GM23338 (cell line): ENCODE results near the gene ATP10B. TPM values are rescaled to one million over a fixed set of nuclear protein-coding genes. Genes with fewer than 3 reads are reported as not detected.

Source experiments
- ATAC-seq: fragments of 200-7000 bp; cut with Tn5 transposase; 3 replicates; pipeline ENCODE4 v1.9.1; 2020
- DNase-seq: peaks from one replicate; pipeline ENCODE4 v3.0.0-alpha.2; 2015; ENCODE audit warnings: low spot score
- H2AFZ ChIP-seq: fragments of 200-600 bp; sonication (generic); 2 replicates; pipeline ENCODE4 v1.8.0; 2016; ENCODE audit warnings: antibody characterized with exemption, mild to moderate bottlenecking, moderate library complexity
- H3F3A ChIP-seq: fragments of 200-600 bp; sonication (generic); replicated peaks from 2 replicates; pipeline ENCODE4 v1.8.0; 2017; ENCODE audit warnings: antibody characterized with exemption, mixed run types, low read depth
- H3K27ac ChIP-seq: fragments of 200-600 bp; sonication (generic); 2 replicates; pipeline ENCODE4 v1.6.1; 2016; ENCODE audit warnings: low read depth
- H3K27me3 ChIP-seq: fragments of 200-600 bp; sonication (generic); 2 replicates; pipeline ENCODE4 v1.8.0; 2016; ENCODE audit warnings: mild to moderate bottlenecking, mixed run types, moderate library complexity; ENCODE audit not compliant: insufficient read depth
- H3K36me3 ChIP-seq: fragments of 200-600 bp; sonication (generic); 2 replicates; pipeline ENCODE4 v1.8.0; 2016; ENCODE audit warnings: mild to moderate bottlenecking; ENCODE audit not compliant: insufficient read depth
- H3K4me1 ChIP-seq: fragments of 200-600 bp; sonication (generic); 2 replicates; pipeline ENCODE4 v1.8.0; 2016; ENCODE audit warnings: mild to moderate bottlenecking, moderate library complexity; ENCODE audit not compliant: insufficient read depth
- H3K4me2 ChIP-seq: fragments of 200-600 bp; sonication (generic); 2 replicates; pipeline ENCODE4 v1.7.1; 2017; ENCODE audit warnings: mixed run types
- H3K4me3 ChIP-seq: fragments of 200-600 bp; sonication (generic); 2 replicates; pipeline ENCODE4 v1.6.1; 2016; ENCODE audit warnings: mixed run types
- H3K79me2 ChIP-seq: fragments of 200-600 bp; sonication (generic); replicated peaks from 2 replicates; pipeline ENCODE4 v1.8.0; 2017; ENCODE audit warnings: mild to moderate bottlenecking; ENCODE audit not compliant: insufficient read depth
- H3K9me2 ChIP-seq: fragments of 200-600 bp; sonication (generic); 2 replicates; pipeline ENCODE4 v1.8.0; 2017; ENCODE audit not compliant: insufficient read depth
- H4K20me1 ChIP-seq: fragments of 200-600 bp; sonication (generic); replicated peaks from 2 replicates; pipeline ENCODE4 v1.8.0; 2017; ENCODE audit warnings: mild to moderate bottlenecking; ENCODE audit not compliant: insufficient read depth
- H3K27ac Mint-ChIP-seq: 2 replicates; pipeline ENCODE4 v1.8.0; 2020; ENCODE audit warnings: inconsistent platforms, mild to moderate bottlenecking, moderate library complexity, mixed read lengths
- H3K27me3 Mint-ChIP-seq: 3 replicates; pipeline ENCODE4 v1.8.0; 2022; ENCODE audit warnings: low read depth, mild to moderate bottlenecking, moderate library complexity, mixed read lengths, inconsistent platforms; ENCODE audit not compliant: insufficient read depth, poor library complexity
- H3K36me3 Mint-ChIP-seq: 3 replicates; pipeline ENCODE4 v1.8.0; 2021; ENCODE audit warnings: low read depth, mild to moderate bottlenecking, inconsistent platforms, moderate library complexity, mixed read lengths
- H3K4me1 Mint-ChIP-seq: 3 replicates; pipeline ENCODE4 v1.8.0; 2020; ENCODE audit warnings: mild to moderate bottlenecking, inconsistent platforms, mixed read lengths
- H3K4me3 Mint-ChIP-seq: 3 replicates; pipeline ENCODE4 v1.8.0; 2021; ENCODE audit warnings: moderate library complexity, mild to moderate bottlenecking, inconsistent platforms, mixed read lengths
- H3K9me3 Mint-ChIP-seq: 3 replicates; pipeline ENCODE4 v1.8.0; 2020; ENCODE audit warnings: moderate library complexity, mild to moderate bottlenecking, inconsistent platforms, mixed read lengths
- CREB1 ChIP-seq: fragments of 250-450 bp; sonication (Bioruptor Pico); IDR thresholded peaks from 2 replicates; pipeline ENCODE4 v1.5.0; 2020; ENCODE audit warnings: low read depth, mild to moderate bottlenecking, moderate library complexity
- CTCF ChIP-seq, 2 experiments: fragments of 200-600 bp in 1 of 2; sonication (generic) in 1 of 2; conservative IDR thresholded peaks; 2 replicates each; pipeline versions ENCODE4 v1.5.1 to v1.6.1; 2016 to 2017; ENCODE audit warnings: antibody characterized with exemption in 2 of 2, low read depth in 2 of 2, mild to moderate bottlenecking in 2 of 2, moderate library complexity in 1 of 2
- ETS1 ChIP-seq: IDR thresholded peaks from 2 replicates; pipeline ENCODE4 v1.6.1; 2016; ENCODE audit warnings: antibody characterized with exemption
- EZH2 ChIP-seq: fragments of 200-600 bp; sonication (generic); IDR thresholded peaks from one replicate; pipeline ENCODE4 v1.8.0; 2017; ENCODE audit warnings: antibody characterized with exemption, mild to moderate bottlenecking, low read depth; ENCODE audit not compliant: unreplicated experiment
- EZH2phosphoT487 ChIP-seq: fragments of 200-600 bp; sonication (generic); IDR thresholded peaks from one replicate; pipeline ENCODE4 v1.8.1; 2018; ENCODE audit warnings: antibody characterized with exemption; ENCODE audit not compliant: unreplicated experiment
- POLR2AphosphoS5 ChIP-seq: IDR thresholded peaks from 2 replicates; pipeline ENCODE4 v1.6.1; 2016; ENCODE audit warnings: antibody characterized with exemption, low read depth
- REST ChIP-seq: IDR thresholded peaks from one replicate; pipeline ENCODE4 v1.6.1; 2018; ENCODE audit warnings: antibody characterized with exemption; ENCODE audit not compliant: unreplicated experiment
- ZNF462 ChIP-seq: fragments of 250-450 bp; sonication (Bioruptor Pico); IDR thresholded peaks from 2 replicates; pipeline ENCODE4 v1.5.0; 2020; ENCODE audit warnings: mild to moderate bottlenecking, moderate library complexity
- polyA plus RNA-seq: library from polyadenylated mRNA; unstranded; fragments of >200 nt; fragmentation: Nextera tagmentation; extraction: Ambion mirVana; gene quantifications from 2 replicates; pipeline ENCODE4 v1.2.1, GENCODE V29; 2016
- total RNA-seq: library from RNA; depleted of rRNA; stranded (reverse); fragments of >200 nt; shearing (Covaris generic); gene quantifications from 2 replicates; pipeline ENCODE4 v1.2.3, GENCODE V29; 2014

ATP10B gene
- total and polyA plus RNA-seq, 2 experiments from 2014 or later, result 0.11 to 0.14 TPM

GRCh38 chr5:160837211-160837610 lies 14.8 kb downstream of the ATP10B start:
- H3K9me3 Mint-ChIP-seq, result peaks cover 7% of the 10 kb centered on the region; the same call in 1 of the 3 replicates
- Histone ChIP-seq H3K27ac (no peak overlapping the region), H3K9me2 (0 out of 2 replicates have a peak, but pooled peaks cover 4% of the 10 kb centered on the region), H4K20me1 (no peaks in the 10 kb centered on the region), H3K36me3 (no peaks in the 10 kb centered on the region), H3F3A (no peaks in the 10 kb centered on the region), H3K4me1 (no peaks in the 10 kb centered on the region), H3K27me3 (no peaks in the 10 kb centered on the region), H2AFZ (no peak overlapping the region), H3K79me2 (no peaks in the 10 kb centered on the region), H3K4me3 (no peak overlapping the region), H3K4me2 (no peak overlapping the region)
- no peak for DNase-seq
- H3K4me3 Mint-ChIP-seq, result no peak overlapping the region
- TF ChIP-seq REST (no peak), EZH2 (no peak), ZNF462 (CRISPR knock-in tag) (no peak), EZH2phosphoT487 (no peak), POLR2AphosphoS5 (no peak), ETS1 (no peak), CREB1 (CRISPR knock-in tag) (no peak), CTCF (conservative IDR thresholded peaks at IDR 0.05; ENCODE audit: low read depth in 2 of 2) (no peak)
- H3K27ac Mint-ChIP-seq, result no peak overlapping the region
- ATAC-seq, result no peak
- H3K27me3 Mint-ChIP-seq, result no peaks in the 10 kb centered on the region
- no peaks in the 10 kb centered on the region for H3K36me3 Mint-ChIP-seq
- H3K4me1 Mint-ChIP-seq, result no peaks in the 10 kb centered on the region
